K562 (cell line): Measurements from ENCODE around the gene SLC38A8. TPM values are rescaled to one million over a fixed set of nuclear protein-coding genes. Genes with fewer than 3 reads are reported as not detected.

Experiments
- ATAC-seq: fragments of 200-7000 bp; cut with Tn5 transposase; 3 replicates; pipeline ENCODE4 v1.9.1; 2020; ENCODE audit warnings: moderate library complexity
- BruUV-seq: library from RNA; stranded (reverse); fragments of 400-500 nt; replicated peaks from 2 replicates; lab custom pipeline; 2021; lab: Mats Ljungman, UMichigan
- CTCF ChIA-PET: fragments of 300-600 bp; formaldehyde crosslinking; extraction: SDS; loops from one replicate; lab custom pipeline; 2021; ENCODE audit warnings: low intra/inter-chr PET ratio; lab: Yijun Ruan, JAX
- POLR2A ChIA-PET: fragments of 300-600, 350-650 bp; sonication (Branson Sonifier 250); formaldehyde crosslinking; extraction: SDS; loops from one replicate; lab custom pipeline; 2021; ENCODE audit warnings: antibody characterized with exemption, inconsistent platforms; lab: Yijun Ruan, JAX
- DNase-seq, 4 experiments: peaks; one replicate each; pipeline versions ENCODE4 v3.0.0 to v3.0.0-alpha.2; 2011 to 2018; ENCODE audit warnings: low spot score in 3 of 4, mixed read lengths in 3 of 4; ENCODE audit errors: extremely low read depth in 1 of 4
- FAIRE-seq: peaks from 2 replicates; lab custom pipeline; 2011; peaks lifted over from hg19 to GRCh38; lab: Jason Lieb, UNC
- H2AFZ ChIP-seq: 2 replicates; pipeline ENCODE4 v1.6.0; 2011; ENCODE audit warnings: low read depth, low read length, control low read depth, inconsistent platforms
- H3K27ac ChIP-seq: fragments of 200-600 bp; 3 replicates; pipeline ENCODE4 v1.8.0; 2011; ENCODE audit warnings: low read depth, mild to moderate bottlenecking, control low read depth, inconsistent platforms, low read length, moderate library complexity, mixed read lengths; ENCODE audit errors: extremely low read depth
- H3K27me3 ChIP-seq, 2 experiments: fragments of 300-600 bp in 1 of 2; 2 replicates in 1 of 2; 3 replicates in 1 of 2; pipeline versions ENCODE4 v1.6.0 to v1.8.0; 2011; ENCODE audit warnings: inconsistent platforms in 2 of 2, low read length in 2 of 2, mild to moderate bottlenecking in 1 of 2, mixed read lengths in 1 of 2, moderate library complexity in 1 of 2; ENCODE audit not compliant: control insufficient read depth in 2 of 2, insufficient read depth in 2 of 2
- H3K36me3 ChIP-seq: fragments of 300-600 bp; 3 replicates; pipeline ENCODE4 v1.8.0; 2011; ENCODE audit warnings: mild to moderate bottlenecking, low read length, inconsistent platforms; ENCODE audit not compliant: control insufficient read depth, insufficient read depth
- H3K4me1 ChIP-seq, 2 experiments: fragments of 200-600 bp in 1 of 2; replicated peaks in 1 of 2; 2 replicates in 1 of 2; 3 replicates in 1 of 2; pipeline versions ENCODE4 v1.5.1 to v1.8.0; 2011; ENCODE audit warnings: inconsistent platforms in 2 of 2, low read length in 2 of 2, mild to moderate bottlenecking in 1 of 2, mixed read lengths in 1 of 2, moderate library complexity in 1 of 2; ENCODE audit not compliant: control insufficient read depth in 2 of 2, insufficient read depth in 2 of 2
- H3K4me2 ChIP-seq: 2 replicates; pipeline ENCODE4 v1.6.1; 2011; ENCODE audit warnings: low read length, control low read depth, inconsistent platforms, mixed read lengths; ENCODE audit not compliant: insufficient read depth
- H3K4me3 ChIP-seq: fragments of 200-600 bp; sonication (generic), shearing (Covaris generic); 2 replicates; pipeline ENCODE4 v1.5.1; 2016; ENCODE audit warnings: control low read depth, inconsistent platforms
- H3K79me2 ChIP-seq: fragments of 200-600 bp; 3 replicates; pipeline ENCODE4 v1.8.0; 2011; ENCODE audit warnings: low read length, inconsistent platforms; ENCODE audit not compliant: control insufficient read depth, insufficient read depth
- H3K9ac ChIP-seq, 2 experiments: 2 replicates each; pipeline versions ENCODE4 v1.6.0 to v1.6.1; 2011; ENCODE audit warnings: low read depth in 2 of 2, low read length in 2 of 2, control low read depth in 1 of 2, inconsistent platforms in 1 of 2, mild to moderate bottlenecking in 1 of 2, mixed read lengths in 1 of 2; ENCODE audit not compliant: insufficient read depth in 1 of 2
- H3K9me1 ChIP-seq: one replicate; pipeline ENCODE4 v1.6.0; 2011; ENCODE audit warnings: inconsistent platforms, mild to moderate bottlenecking, low read length, moderate library complexity; ENCODE audit not compliant: control insufficient read depth, insufficient read depth
- H3K9me3 ChIP-seq: replicated peaks from 2 replicates; pipeline ENCODE4 v1.5.1; 2011; ENCODE audit warnings: low read depth, low read length, inconsistent platforms; ENCODE audit not compliant: control insufficient read depth, insufficient read depth
- H4K20me1 ChIP-seq: replicated peaks from 2 replicates; pipeline ENCODE4 v1.6.1; 2011; ENCODE audit warnings: low read length, inconsistent platforms, mixed read lengths; ENCODE audit not compliant: control insufficient read depth, insufficient read depth
- CEBPG ChIP-seq, 3 experiments: fragments of 200-800 bp in 1 of 3; sonication (Bioruptor generic) in 1 of 3; sonication (generic) in 1 of 3; formaldehyde crosslinking in 1 of 3; IDR thresholded peaks in 2 of 3; conservative IDR thresholded peaks in 1 of 3; 2 replicates each; pipeline versions ENCODE4 v1.6.1 to v1.8.0; 2016 to 2022; ENCODE audit warnings: missing compliant biosample characterization in 2 of 3, missing genetic modification characterization in 2 of 3, mild to moderate bottlenecking in 1 of 3, missing genetic modification reagents in 1 of 3
- EWSR1 ChIP-seq: fragments of 450-650 bp; IDR thresholded peaks from 2 replicates; pipeline ENCODE4 v1.6.1; 2018; ENCODE audit warnings: borderline replicate concordance, mild to moderate bottlenecking, low read depth, moderate library complexity; ENCODE audit not compliant: partially characterized antibody
- HMGXB4 ChIP-seq: sonication (generic); formaldehyde crosslinking; IDR thresholded peaks from 2 replicates; pipeline ENCODE4 v1.8.1; 2023; ENCODE audit warnings: mild to moderate bottlenecking, missing genetic modification reagents
- KLF13 ChIP-seq: fragments of 450-650 bp; IDR thresholded peaks from 2 replicates; pipeline ENCODE4 v1.6.1; 2016; ENCODE audit warnings: missing genetic modification characterization, low read depth, mild to moderate bottlenecking, missing compliant biosample characterization, moderate library complexity, borderline replicate concordance
- MCM5 ChIP-seq: fragments of 450-650 bp; IDR thresholded peaks from 2 replicates; pipeline ENCODE4 v1.6.1; 2016; ENCODE audit warnings: low read depth
- MYC ChIP-seq, 2 experiments: fragments of 250-450 bp in 1 of 2; sonication (Bioruptor Pico) in 1 of 2; IDR thresholded peaks; 2 replicates each; pipeline versions ENCODE4 v1.5.1 to v1.6.1; 2012 to 2021; ENCODE audit warnings: low read depth in 2 of 2, borderline replicate concordance in 1 of 2, improper control_type of control experiment in 1 of 2, low read length in 1 of 2, mild to moderate bottlenecking in 1 of 2, moderate library complexity in 1 of 2
- ZNF444 ChIP-seq: fragments of 250-450 bp; sonication (Bioruptor Pico); IDR thresholded peaks from 2 replicates; pipeline ENCODE4 v1.4.0; 2020; ENCODE audit warnings: mild to moderate bottlenecking, moderate library complexity
- WGBS: fragments of 100-300 bp; shearing (Covaris generic); methylation state at CpG from one replicate; pipeline ENCODE4 v1.1.6; 2016; ENCODE audit warnings: low coverage, mixed read lengths; ENCODE audit not compliant: insufficient coverage; ENCODE audit errors: missing lambda C conversion rate; 5-methylcytosine and 5-hydroxymethylcytosine counted together
- in situ Hi-C: fragments of 300-500 bp; cut with MboI; formaldehyde crosslinking; loops from 4 replicates; pipeline ENCODE4 v1.15.0; 2018; ENCODE audit warnings: inconsistent platforms, mixed read lengths
- intact Hi-C: fragments of 100-400 bp; cut with micrococcal nuclease; formaldehyde crosslinking; loops from 2 replicates; pipeline ENCODE4 v1.14.2; 2022
- polyA plus RNA-seq, 8 experiments: library from polyadenylated mRNA; depleted of rRNA in 4 of 8; stranded (reverse) in 5 of 8; unstranded in 3 of 8; fragments of >200 nt; fragmentation: Nextera tagmentation in 2 of 8; fragmentation: Illumina TruSeq in 1 of 8; extraction: Ambion mirVana in 2 of 8; extraction: Trizol in 1 of 8; gene quantifications; 2 replicates each; pipeline versions ENCODE4 v1.2.1 to v1.2.3, GENCODE V29; 2011 to 2014; ENCODE audit warnings: inconsistent platforms in 1 of 8, missing spikeins in 1 of 8
- total RNA-seq, 7 experiments: library from RNA; depleted of rRNA in 6 of 7; stranded (reverse); fragments of >200 nt in 6 of 7; fragmentation: Illumina TruSeq in 2 of 7; extraction: Trizol in 2 of 7; gene quantifications; 2 replicates each; pipeline versions ENCODE4 v1.2.1 to v1.2.3, GENCODE V29; 2011 to 2021; ENCODE audit warnings: low replicate concordance in 1 of 7

Gene SLC38A8
- total and polyA plus RNA-seq, 9 of the 15 experiments (the other 6 are each of a cell fraction or from before 2014, with no cell fraction given), result 0.28 TPM; not detected in 8

DNA sequence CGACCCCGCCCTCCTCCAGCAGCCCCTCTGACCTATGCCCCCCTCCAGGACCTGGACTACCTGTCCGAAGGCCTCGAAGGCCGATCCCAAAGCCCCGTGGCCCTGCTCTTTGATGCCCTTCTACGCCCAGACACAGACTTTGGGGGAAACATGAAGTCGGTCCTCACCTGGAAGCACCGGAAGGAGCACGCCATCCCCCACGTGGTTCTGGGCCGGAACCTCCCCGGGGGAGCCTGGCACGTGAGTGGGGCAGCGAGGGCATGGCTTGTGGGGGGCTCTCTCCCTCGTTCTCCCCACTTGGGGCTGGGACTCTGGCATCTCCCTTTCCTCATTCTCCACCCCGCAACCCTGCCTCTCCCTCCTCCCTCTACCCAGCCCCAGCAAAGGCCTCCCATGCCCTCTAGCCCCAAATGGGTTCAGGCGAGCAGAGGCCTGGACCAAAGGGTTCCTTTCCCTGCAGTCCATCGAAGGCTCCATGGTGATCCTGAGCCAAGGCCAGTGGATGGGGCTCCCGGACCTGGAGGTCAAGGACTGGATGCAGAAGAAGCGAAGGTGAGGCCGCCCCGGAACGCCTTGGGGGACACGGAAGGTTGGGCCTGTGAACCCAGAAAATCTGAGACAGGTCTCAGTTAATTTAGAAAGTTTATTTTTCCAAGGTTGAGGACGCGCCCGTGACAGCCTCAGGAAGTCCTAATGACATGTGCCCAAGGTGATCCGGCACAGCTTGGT, 81.9 kb downstream of the SLC38A8 start:
- FAIRE-seq (no peak), ATAC-seq (no peak), DNase-seq (no peak)
- CTCF ChIA-PET, result interaction anchor here (1.1 kb wide), 1 partner anchor 102 kb away, joined by 4 read pairs; no protein-coding TSS in a partner anchor
- POLR2A ChIA-PET, result interaction anchor here (0.6 kb wide), 2 partner anchors 7 to 314 kb away, joined by 3 to 4 read pairs; no protein-coding TSS in a partner anchor
- H3K9me3 ChIP-seq, result no peaks in the 10 kb centered on the region
- H4K20me1 ChIP-seq, result peaks cover 11% of the 10 kb centered on the region
- no peak overlapping the region for H2AFZ ChIP-seq
- H3K79me2 ChIP-seq, result no peaks in the 10 kb centered on the region
- H3K9me1 ChIP-seq, result no peaks in the 10 kb centered on the region
- no peak overlapping the region for H3K9ac ChIP-seq
- in situ Hi-C loops (no loop called here), intact Hi-C loops (no loop called here)
- 82% methylated on average over 27 of the region's 29 CpGs for WGBS
- H3K4me3 ChIP-seq, result no peak overlapping the region
- no peak overlapping the region for H3K27ac ChIP-seq
- no peaks in the 10 kb centered on the region for H3K27me3 ChIP-seq
- no peak overlapping the region for H3K4me2 ChIP-seq
- BruUV-seq, result no TSS peak
- H3K36me3 ChIP-seq, result peaks cover 5% of the 10 kb centered on the region; the same call in 1 of the 3 replicates
- peaks cover 0 to 32% of the 10 kb centered on the region in 2 experiments; a peak in 2 of 5 replicates for H3K4me1 ChIP-seq
- TF ChIP-seq ZNF444 (CRISPR knock-in tag) (no peak), MYC (IDR thresholded peaks at IDR 0.05; ENCODE audit: low read depth, low read length) (no peak), MYC (CRISPR knock-in tag; IDR thresholded peaks at IDR 0.05; ENCODE audit: borderline replicate concordance, low read depth) (no peak), MCM5 (no peak), EWSR1 (no peak), KLF13 (no peak), CEBPG (CRISPR knock-in tag; IDR thresholded peaks at IDR 0.05) (no peak), CEBPG (tag; conservative IDR thresholded peaks at IDR 0.05 in 1 of 2, IDR thresholded peaks at IDR 0.05 in 1 of 2) (no peak), HMGXB4 (CRISPR knock-in tag) (no peak)
